KMS-11 (cell line): ENCODE results near the gene MESD.

Experiments
- H2AFZ ChIP-seq: fragments of 200-600 bp; sonication (generic); 2 replicates; pipeline ENCODE4 v1.6.1; 2016; ENCODE audit warnings: antibody characterized with exemption, mixed run types, low read depth
- H3K27ac ChIP-seq: fragments of 200-600 bp; sonication (generic); 2 replicates; pipeline ENCODE4 v1.6.1; 2016; ENCODE audit warnings: mild to moderate bottlenecking, mixed run types
- H3K27me3 ChIP-seq: fragments of 200-600 bp; sonication (generic); 2 replicates; pipeline ENCODE4 v1.6.1; 2017; ENCODE audit warnings: mild to moderate bottlenecking, low read depth, mixed run types, moderate library complexity; ENCODE audit not compliant: insufficient read depth
- H3K36me3 ChIP-seq: fragments of 200-600 bp; sonication (generic); 2 replicates; pipeline ENCODE4 v1.6.1; 2017; ENCODE audit warnings: mild to moderate bottlenecking, mixed run types; ENCODE audit not compliant: insufficient read depth
- H3K4me1 ChIP-seq: fragments of 200-600 bp; sonication (generic); 2 replicates; pipeline ENCODE4 v1.6.1; 2016; ENCODE audit warnings: mild to moderate bottlenecking, low read depth, mixed run types; ENCODE audit not compliant: poor library complexity, severe bottlenecking
- H3K4me2 ChIP-seq: fragments of 200-600 bp; sonication (generic); 2 replicates; pipeline ENCODE4 v1.7.0; 2016; ENCODE audit warnings: mild to moderate bottlenecking, mixed run types
- H3K4me3 ChIP-seq: fragments of 200-600 bp; sonication (generic); IDR thresholded peaks from 2 replicates; pipeline ENCODE4 v1.6.1; 2017; ENCODE audit warnings: low read depth, low read length, mixed read lengths; ENCODE audit not compliant: insufficient read depth
- H3K79me2 ChIP-seq: fragments of 200-600 bp; sonication (generic); 2 replicates; pipeline ENCODE4 v1.6.1; 2016; ENCODE audit warnings: low read depth, mixed run types; ENCODE audit not compliant: insufficient read depth
- H3K9ac ChIP-seq: fragments of 200-600 bp; sonication (generic); 2 replicates; pipeline ENCODE4 v1.6.1; 2016; ENCODE audit warnings: mild to moderate bottlenecking, mixed run types
- H4K20me1 ChIP-seq: fragments of 200-600 bp; sonication (generic); 2 replicates; pipeline ENCODE4 v1.6.1; 2016; ENCODE audit warnings: mild to moderate bottlenecking, mixed run types; ENCODE audit not compliant: insufficient read depth
- CTCF ChIP-seq: fragments of 200-600 bp; sonication (generic); conservative IDR thresholded peaks from 2 replicates; pipeline ENCODE4 v1.6.1; 2017; ENCODE audit warnings: low read depth, mild to moderate bottlenecking, antibody characterized with exemption, low read length, moderate library complexity, mixed read lengths

MESD gene

GRCh38 chr15:81007428-81008064, 17.9 kb upstream of the MESD start:
- no peaks in the 10 kb centered on the region for H3K4me1 ChIP-seq
- H3K27me3 ChIP-seq, result no peaks in the 10 kb centered on the region
- peaks cover 28% of the 10 kb centered on the region for H3K79me2 ChIP-seq
- H3K27ac ChIP-seq, result no peak overlapping the region
- no peak overlapping the region for H3K4me2 ChIP-seq
- H3K9ac ChIP-seq, result no peak overlapping the region
- H3K4me3 ChIP-seq, result no peak overlapping the region
- no peak overlapping the region for H2AFZ ChIP-seq
- H4K20me1 ChIP-seq, result no peaks in the 10 kb centered on the region
- TF ChIP-seq CTCF, result no peak
- H3K36me3 ChIP-seq, result no peaks in the 10 kb centered on the region

GRCh38 chr15:81006124-81006523, 16.5 kb upstream of the MESD start:
- Histone ChIP-seq H3K9ac (no peak overlapping the region), H3K4me2 (no peak overlapping the region), H3K79me2 (peaks cover 32% of the 10 kb centered on the region), H3K36me3 (no peaks in the 10 kb centered on the region), H3K27me3 (no peaks in the 10 kb centered on the region), H3K4me3 (no peak overlapping the region), H4K20me1 (no peaks in the 10 kb centered on the region), H3K4me1 (no peaks in the 10 kb centered on the region), H2AFZ (no peak overlapping the region), H3K27ac (no peak overlapping the region)
- TF ChIP-seq CTCF, result no peak

- no peak for TF ChIP-seq CTCF
- H2AFZ ChIP-seq, result no peak overlapping the region
- H3K4me2 ChIP-seq, result peak overlapping the region; percentile 54; the same call in 1 of the 2 replicates
- no peak overlapping the region for H3K9ac ChIP-seq
- H3K4me1 ChIP-seq, result peaks cover 16% of the 10 kb centered on the region
- no peaks in the 10 kb centered on the region for H4K20me1 ChIP-seq
- H3K36me3 ChIP-seq, result no peaks in the 10 kb centered on the region
- no peaks in the 10 kb centered on the region for H3K27me3 ChIP-seq
- no peak overlapping the region for H3K27ac ChIP-seq
- peaks cover 32% of the 10 kb centered on the region for H3K79me2 ChIP-seq
- no peak overlapping the region for H3K4me3 ChIP-seq
Measured at GRCh38 chr15:81003097-81003350, 13.4 kb upstream of the MESD start.

- TF ChIP-seq CTCF, result no peak
- peak overlapping the region; percentile 92 for H3K27ac ChIP-seq
- peak overlapping the region; percentile 94 for H3K9ac ChIP-seq
- H2AFZ ChIP-seq, result peak overlapping the region; percentile 64; the same call in 1 of the 2 replicates
- H3K27me3 ChIP-seq, result no peaks in the 10 kb centered on the region
- H3K4me3 ChIP-seq, result no peak overlapping the region
- H4K20me1 ChIP-seq, result no peaks in the 10 kb centered on the region
- peaks cover 32% of the 10 kb centered on the region for H3K79me2 ChIP-seq
- H3K4me2 ChIP-seq, result peak overlapping the region; percentile 54
- no peaks in the 10 kb centered on the region for H3K36me3 ChIP-seq
- H3K4me1 ChIP-seq, result peaks cover 16% of the 10 kb centered on the region
Measured at GRCh38 chr15:81002331-81003096, 12.9 kb upstream of the MESD start.
